ENCODE data around the gene LPCAT1.

The LPCAT1 gene

DNA sequence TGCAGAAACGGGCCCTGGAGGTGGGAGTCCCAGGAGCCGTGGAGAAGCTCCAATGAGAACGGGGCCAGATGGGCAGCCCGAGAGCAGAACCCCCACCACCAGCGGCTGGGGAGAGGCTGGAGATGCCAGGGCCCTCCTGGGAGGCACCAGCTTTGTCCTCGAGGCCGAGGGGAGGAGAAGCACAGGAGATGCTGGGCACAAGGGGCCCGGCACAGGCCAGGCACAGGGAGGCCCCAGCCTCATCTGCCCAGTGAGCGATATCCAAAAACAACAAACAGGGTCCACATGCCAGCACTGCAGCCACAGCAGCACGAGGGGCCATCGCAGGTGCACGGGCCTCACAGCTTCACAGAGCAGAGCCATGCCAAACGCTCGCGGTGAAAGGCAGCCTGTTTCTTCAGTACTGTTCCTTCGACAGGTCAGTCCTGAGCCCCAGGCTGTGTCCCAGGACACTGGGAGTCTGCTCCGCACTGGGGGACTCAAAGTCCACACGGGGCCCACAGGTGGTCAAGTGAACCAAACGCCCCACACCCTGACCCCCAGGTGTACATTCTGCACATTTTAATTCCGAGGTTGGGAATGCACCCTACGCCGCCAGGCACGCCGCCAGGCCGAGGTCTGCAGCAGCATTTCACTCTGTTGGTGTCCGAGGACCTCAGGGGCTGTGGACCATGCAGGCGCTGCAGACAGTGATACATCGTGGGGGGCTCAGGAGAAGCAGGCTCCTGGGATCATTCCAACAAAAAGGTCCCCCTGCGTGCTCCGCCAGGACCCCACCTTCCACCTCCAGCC is 9.5 kb downstream of the LPCAT1 start:
- TF ChIP-seq, protein P1, sequence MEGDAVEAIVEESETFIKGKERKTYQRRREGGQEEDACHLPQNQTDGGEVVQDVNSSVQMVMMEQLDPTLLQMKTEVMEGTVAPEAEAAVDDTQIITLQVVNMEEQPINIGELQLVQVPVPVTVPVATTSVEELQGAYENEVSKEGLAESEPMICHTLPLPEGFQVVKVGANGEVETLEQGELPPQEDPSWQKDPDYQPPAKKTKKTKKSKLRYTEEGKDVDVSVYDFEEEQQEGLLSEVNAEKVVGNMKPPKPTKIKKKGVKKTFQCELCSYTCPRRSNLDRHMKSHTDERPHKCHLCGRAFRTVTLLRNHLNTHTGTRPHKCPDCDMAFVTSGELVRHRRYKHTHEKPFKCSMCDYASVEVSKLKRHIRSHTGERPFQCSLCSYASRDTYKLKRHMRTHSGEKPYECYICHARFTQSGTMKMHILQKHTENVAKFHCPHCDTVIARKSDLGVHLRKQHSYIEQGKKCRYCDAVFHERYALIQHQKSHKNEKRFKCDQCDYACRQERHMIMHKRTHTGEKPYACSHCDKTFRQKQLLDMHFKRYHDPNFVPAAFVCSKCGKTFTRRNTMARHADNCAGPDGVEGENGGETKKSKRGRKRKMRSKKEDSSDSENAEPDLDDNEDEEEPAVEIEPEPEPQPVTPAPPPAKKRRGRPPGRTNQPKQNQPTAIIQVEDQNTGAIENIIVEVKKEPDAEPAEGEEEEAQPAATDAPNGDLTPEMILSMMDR (IDR thresholded peaks at IDR 0.05; ENCODE audit: low read depth, low read length): no peak
- DNase-seq (ENCODE audit: low read depth in 2 of 2): no peak
- no peak overlapping the region for H3K4me3 ChIP-seq (replicated peaks in 1 of 2; ENCODE audit: low read depth in 2 of 2, low read length in 2 of 2)

DNA sequence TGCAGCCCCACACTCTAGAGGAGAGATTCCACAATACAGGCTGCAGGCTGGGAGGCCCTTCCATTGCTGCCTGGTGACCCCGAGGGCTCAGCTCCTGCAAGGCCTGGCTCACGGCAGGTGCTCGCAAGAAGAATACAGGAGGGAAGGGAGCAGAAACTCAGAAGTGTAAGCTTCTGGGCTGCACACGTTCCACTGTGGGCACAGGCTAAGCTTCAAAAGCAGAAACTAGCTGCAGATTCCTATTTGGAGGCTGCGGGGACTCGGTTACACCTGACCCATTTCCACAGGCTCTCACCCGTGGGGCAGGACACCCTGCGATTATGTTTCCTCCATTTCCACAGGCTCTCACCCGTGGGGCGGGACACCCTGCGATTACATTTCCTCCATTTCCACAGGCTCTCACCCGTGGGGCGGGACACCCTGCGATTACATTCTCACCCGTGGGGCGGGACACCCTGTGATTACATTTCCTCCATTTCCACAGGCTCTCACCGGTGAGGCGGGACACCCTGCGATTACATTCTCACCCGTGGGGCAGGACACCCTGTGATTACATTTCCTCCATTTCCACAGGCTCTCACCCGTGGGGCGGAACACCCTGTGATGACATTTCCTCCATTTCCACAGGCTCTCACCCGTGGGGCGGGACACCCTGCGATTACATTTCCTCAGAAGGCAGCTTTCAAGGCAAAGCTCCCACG is 10.3 kb downstream of the LPCAT1 start:
- DNase-seq (ENCODE audit: low read depth in 2 of 2): no peak
- TF ChIP-seq, protein P1 (IDR thresholded peaks at IDR 0.05; ENCODE audit: low read depth, low read length): no peak
- H3K4me3 ChIP-seq (replicated peaks in 1 of 2; ENCODE audit: low read depth in 2 of 2, low read length in 2 of 2): no peak overlapping the region

DNA sequence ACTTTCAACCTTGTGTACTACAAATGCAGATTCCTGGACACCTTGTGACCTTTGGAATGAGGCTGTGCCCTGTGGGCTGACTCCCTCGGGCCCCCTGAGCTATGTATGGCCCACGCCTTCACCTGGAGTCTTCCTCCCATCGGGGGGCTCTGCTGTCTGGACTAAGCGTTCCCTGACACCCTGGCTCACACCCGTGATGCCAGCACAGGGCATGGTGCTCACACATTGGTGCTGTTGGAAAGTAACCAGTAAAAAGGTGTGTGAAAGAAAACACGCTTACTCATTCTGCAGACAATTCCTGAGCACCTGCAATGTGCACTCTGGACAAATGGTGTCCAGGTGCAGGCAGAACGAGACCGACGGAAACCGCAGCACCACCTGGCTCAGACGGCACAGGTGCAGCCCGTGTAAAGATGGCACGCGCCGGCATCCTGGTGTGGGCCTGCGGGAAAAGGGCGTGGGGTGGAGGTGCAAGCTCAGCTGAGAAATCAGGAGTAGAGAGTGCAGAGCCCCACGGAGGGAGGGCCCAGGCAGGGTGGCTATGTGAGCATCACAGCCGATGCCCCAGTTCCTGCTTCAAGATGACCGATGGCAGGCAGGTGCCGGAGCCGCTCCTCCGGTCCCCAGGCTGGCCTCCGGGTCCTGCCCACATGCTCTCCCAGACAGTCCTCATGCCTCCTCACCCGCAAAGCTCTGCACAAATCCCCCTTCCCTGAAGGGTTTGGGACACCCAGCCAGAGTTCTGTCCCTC is 11.0 kb downstream of the LPCAT1 start:
- no peak for DNase-seq (ENCODE audit: low read depth in 2 of 2)
- no peak overlapping the region for H3K4me3 ChIP-seq (replicated peaks in 1 of 2; ENCODE audit: low read depth in 2 of 2, low read length in 2 of 2)
- TF ChIP-seq, protein P1 (IDR thresholded peaks at IDR 0.05; ENCODE audit: low read depth, low read length): no peak

DNA sequence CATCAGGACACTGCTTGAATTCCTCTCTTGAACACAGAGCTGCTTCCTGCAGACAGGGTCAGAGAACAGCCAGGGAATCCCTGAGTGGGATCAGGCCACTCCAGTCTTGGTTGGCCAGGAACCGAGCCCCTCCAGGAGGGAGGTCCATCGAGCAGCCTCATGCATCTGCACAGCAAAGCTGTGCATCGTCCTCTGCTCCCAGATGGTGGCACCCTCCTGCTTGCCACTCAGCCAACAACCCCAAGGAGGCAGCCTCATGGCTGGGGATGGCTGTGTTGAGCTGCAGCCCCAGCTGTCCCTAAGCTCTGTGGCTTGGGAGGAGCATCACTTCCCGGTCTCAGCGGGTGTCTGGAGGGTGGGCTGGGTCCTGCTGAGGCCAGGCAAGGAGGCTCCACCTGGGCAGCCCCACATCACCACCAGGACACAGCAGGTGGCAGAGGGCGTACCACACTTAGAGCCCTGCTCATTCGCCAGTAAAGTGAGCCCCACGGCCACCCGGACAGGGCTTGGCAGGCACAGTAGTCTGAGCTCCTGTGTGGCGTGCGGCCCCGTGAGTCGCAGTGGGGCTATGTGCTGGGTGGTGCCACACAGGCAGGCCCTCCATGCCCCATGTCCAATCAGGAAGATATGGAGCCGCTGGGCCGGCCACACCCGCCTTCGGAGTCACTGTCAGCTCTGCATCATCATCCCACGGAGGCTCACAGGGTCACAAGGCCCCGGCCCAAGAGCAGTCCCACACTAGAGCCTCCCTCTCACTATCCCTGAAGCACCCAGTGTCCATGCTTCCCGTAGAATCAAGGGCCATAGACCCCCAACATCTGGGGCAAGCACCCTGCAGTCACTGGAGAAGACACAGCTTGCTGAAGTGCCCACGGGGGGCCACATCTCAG is 11.9 kb downstream of the LPCAT1 start:
- no peak overlapping the region for H3K4me3 ChIP-seq (replicated peaks in 1 of 2; ENCODE audit: low read depth in 2 of 2, low read length in 2 of 2)
- TF ChIP-seq, protein P1 (IDR thresholded peaks at IDR 0.05; ENCODE audit: low read depth, low read length): peak; percentile 33
- DNase-seq (ENCODE audit: low read depth in 2 of 2): peak in 1 of 2 donors; percentile 46

DNA sequence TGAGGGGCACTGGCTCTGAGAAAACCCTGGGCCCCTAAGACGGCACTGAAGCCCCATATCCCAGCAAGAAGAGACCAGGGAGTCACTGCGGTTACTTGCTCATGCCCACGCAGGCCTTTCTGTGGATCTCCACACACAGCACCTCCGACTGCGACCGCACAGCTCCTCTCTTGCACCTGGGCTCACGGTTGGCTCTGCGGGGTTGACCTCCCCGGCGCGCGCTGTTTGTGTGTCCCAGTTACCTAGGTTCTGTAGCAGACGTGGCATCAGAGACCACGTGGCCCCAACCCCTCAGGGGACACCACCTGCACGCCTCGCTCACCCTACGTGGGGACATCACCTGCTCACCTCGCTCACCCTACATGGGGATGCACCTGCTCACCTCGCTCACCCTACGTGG is 12.7 kb downstream of the LPCAT1 start:
- no peak overlapping the region for H3K4me3 ChIP-seq (replicated peaks in 1 of 2; ENCODE audit: low read depth in 2 of 2, low read length in 2 of 2)
- DNase-seq (ENCODE audit: low read depth in 2 of 2): no peak
- TF ChIP-seq, protein P1 (IDR thresholded peaks at IDR 0.05; ENCODE audit: low read depth, low read length): no peak

DNA sequence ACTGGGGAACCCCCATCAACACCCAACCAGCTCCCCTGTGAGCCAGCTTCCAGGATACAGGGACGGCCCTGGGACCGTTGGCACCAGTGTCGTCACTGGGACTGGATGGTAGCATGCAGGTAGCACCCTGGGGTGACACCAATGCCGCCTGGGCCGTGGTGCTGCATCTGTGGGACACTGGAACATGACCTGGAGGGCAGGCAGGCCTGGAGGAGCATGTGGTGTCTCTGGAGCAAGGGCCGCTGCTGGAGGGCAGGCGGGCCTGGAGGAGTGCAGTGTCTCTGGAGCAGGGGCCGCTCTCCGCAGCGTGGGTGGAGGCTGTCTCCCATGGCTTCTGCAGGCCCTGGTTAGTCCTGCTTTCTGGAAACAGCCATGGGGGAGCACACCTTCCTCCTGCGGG is 13.1 kb downstream of the LPCAT1 start:
- TF ChIP-seq, protein P1 (IDR thresholded peaks at IDR 0.05; ENCODE audit: low read depth, low read length): no peak
- DNase-seq (ENCODE audit: low read depth in 2 of 2): no peak
- H3K4me3 ChIP-seq (replicated peaks in 1 of 2; ENCODE audit: low read depth in 2 of 2, low read length in 2 of 2): no peak overlapping the region
